ENCODE results near the gene TOPBP1. TPM values are rescaled to one million over a fixed set of nuclear protein-coding genes. Genes with fewer than 3 reads are reported as not detected.
"Not testable (repeated sequence)": the region's sequence is repeated elsewhere in the genome, so short reads cannot be mapped to it uniquely, and the experiment has no call there.

Gene TOPBP1
- total RNA-seq, 1 donor from 2014 or later, result 40.3 TPM

DNA sequence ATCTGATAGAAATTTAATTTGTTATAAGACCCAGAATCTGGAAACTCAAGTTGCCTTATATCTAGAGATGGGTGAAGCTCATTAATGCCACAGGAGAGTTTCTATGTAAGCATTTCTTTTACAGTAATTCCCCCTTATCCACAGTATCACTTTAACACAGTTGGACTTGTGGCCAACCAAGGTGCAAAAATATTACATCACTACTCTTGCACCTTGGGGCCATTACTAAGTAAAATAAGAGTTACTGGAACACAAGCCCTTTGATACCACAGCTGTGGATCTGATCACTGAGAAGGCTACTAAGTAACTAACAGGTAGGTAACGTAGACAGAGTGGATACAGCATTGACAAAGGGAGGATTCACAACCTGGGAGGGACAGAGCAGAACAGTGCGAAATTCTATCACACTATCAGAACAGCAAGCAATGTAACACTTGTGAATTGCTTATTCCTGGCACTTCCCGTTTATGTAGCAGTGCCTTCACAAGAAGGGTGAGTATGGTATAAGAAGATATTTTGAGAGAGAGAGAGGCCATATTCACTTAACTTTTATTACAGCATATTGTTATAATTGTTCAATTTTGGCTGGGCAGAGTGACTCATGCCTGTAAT, 33.9 kb upstream of the TOPBP1 start:
- H3K4me3 Mint-ChIP-seq, result no peak overlapping the region
- no peaks in the 10 kb centered on the region for H3K36me3 Mint-ChIP-seq
- H3K4me1 Mint-ChIP-seq, result no peaks in the 10 kb centered on the region
- H3K9me3 Mint-ChIP-seq, result no peaks in the 10 kb centered on the region
- no peak overlapping the region for H3K27ac Mint-ChIP-seq
- peaks cover 11% of the 10 kb centered on the region for H3K27me3 Mint-ChIP-seq (ENCODE audit: low read depth)
- DNase-seq (ENCODE audit: low spot score in 2 of 2, unreplicated experiment in 2 of 2), result no peak
- TF ChIP-seq, protein P1, sequence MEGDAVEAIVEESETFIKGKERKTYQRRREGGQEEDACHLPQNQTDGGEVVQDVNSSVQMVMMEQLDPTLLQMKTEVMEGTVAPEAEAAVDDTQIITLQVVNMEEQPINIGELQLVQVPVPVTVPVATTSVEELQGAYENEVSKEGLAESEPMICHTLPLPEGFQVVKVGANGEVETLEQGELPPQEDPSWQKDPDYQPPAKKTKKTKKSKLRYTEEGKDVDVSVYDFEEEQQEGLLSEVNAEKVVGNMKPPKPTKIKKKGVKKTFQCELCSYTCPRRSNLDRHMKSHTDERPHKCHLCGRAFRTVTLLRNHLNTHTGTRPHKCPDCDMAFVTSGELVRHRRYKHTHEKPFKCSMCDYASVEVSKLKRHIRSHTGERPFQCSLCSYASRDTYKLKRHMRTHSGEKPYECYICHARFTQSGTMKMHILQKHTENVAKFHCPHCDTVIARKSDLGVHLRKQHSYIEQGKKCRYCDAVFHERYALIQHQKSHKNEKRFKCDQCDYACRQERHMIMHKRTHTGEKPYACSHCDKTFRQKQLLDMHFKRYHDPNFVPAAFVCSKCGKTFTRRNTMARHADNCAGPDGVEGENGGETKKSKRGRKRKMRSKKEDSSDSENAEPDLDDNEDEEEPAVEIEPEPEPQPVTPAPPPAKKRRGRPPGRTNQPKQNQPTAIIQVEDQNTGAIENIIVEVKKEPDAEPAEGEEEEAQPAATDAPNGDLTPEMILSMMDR (IDR thresholded peaks at IDR 0.05; ENCODE audit: unreplicated experiment), result no peak

DNA sequence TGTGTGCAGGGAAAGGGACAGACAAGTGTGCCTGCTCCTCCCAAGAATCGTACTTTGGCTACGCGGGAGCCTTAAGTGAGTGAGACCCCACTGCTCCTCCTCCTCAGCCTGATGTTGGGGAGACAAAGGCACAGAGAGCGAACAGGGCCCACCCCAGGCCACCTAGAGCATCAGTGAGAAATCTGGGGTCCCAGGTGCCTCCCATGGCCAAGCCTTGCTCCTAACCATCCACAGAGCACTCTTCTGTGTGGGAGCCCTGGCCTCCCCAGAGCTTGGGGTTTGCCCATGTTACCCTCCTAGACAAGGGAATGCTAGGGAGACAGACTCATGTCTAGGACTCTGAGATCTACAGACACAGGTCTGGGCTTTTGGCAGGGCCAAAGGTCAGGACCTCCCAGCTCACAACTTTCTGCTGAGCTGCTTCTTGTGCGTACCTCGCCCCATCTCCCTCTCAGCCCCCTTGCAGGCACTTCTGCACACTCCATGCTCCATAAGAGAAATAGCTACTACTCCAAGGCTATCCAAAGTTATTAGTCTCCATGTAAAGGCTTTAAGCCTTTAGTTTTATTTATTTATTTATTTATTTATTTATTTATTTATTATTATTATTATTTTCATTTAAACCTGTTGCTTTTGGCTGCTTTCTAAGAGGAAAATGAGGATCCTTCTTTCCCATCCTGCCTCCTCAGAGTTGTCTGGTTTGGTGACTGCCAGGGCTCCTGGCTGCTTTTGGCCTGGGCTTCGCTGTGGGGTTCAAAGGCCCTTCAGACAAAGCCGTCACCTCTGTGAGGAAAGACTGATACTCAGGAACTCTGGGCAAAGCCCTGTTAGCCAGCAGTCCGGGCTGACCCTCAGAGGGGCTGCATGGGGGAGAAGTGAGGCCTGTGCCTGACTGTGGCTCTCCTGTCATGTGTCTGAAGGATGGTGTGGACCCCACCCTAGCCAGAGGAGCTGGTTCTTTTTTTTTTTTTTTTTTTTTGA, 32.8 kb upstream of the TOPBP1 start:
- no peak for DNase-seq (ENCODE audit: low spot score in 2 of 2, unreplicated experiment in 2 of 2)
- TF ChIP-seq, protein P1 (IDR thresholded peaks at IDR 0.05; ENCODE audit: unreplicated experiment), result no peak
- H3K9me3 Mint-ChIP-seq, result no peaks in the 10 kb centered on the region
- H3K27ac Mint-ChIP-seq, result no peak overlapping the region
- no peak overlapping the region for H3K4me3 Mint-ChIP-seq
- no peaks in the 10 kb centered on the region for H3K36me3 Mint-ChIP-seq
- H3K4me1 Mint-ChIP-seq, result no peaks in the 10 kb centered on the region
- peaks cover 11% of the 10 kb centered on the region for H3K27me3 Mint-ChIP-seq (ENCODE audit: low read depth)

DNA sequence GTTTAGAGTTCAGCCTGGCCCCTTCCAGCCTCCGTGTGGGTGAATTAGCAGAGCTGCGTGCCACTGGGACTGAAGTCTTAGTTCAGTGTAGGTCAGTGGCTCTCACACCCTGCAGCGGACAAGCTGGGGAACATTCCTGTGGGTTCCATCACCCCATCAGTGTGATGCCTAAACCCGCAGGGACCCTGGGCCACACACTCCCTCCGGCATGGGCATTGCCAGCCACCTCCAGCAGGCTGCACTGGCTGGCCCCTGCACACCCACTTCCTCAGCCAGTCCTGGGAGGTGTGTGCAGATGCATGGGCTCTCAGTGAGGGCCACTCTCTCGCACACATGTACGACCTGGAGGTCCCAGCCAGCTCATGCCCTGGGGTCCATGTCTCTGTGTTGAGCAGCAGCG, 32.1 kb upstream of the TOPBP1 start:
- Mint-ChIP-seq H3K36me3 (no peaks in the 10 kb centered on the region), H3K4me1 (no peaks in the 10 kb centered on the region), H3K4me3 (no peak overlapping the region), H3K27ac (no peak overlapping the region), H3K27me3 (ENCODE audit: low read depth) (peaks cover 11% of the 10 kb centered on the region), H3K9me3 (no peaks in the 10 kb centered on the region)
- DNase-seq (ENCODE audit: low spot score in 2 of 2, unreplicated experiment in 2 of 2), result no peak
- TF ChIP-seq, protein P1 (IDR thresholded peaks at IDR 0.05; ENCODE audit: unreplicated experiment), result no peak

DNA sequence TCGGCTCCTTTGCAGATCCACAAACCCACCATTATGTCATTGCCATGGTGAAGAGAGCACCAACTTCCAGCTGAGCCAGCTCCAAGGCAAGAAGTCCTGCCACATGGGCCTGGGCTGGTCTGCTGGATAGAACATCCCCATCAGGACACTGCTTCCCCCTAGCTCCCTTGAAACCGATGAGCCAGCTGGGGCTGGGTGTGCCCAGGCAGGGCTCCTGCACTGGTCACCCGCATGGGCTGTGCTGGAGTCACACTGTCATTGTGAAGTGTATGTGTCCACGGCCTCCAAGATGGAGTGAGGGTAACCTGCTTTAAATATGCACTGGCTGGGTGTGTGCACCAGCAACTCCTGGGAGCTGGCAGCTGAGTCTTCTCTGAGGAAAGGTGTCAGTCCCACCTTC, 31.0 kb upstream of the TOPBP1 start:
- no peaks in the 10 kb centered on the region for H3K9me3 Mint-ChIP-seq
- H3K4me1 Mint-ChIP-seq, result no peaks in the 10 kb centered on the region
- H3K36me3 Mint-ChIP-seq, result no peaks in the 10 kb centered on the region
- DNase-seq (ENCODE audit: low spot score in 2 of 2, unreplicated experiment in 2 of 2), result no peak
- no peak overlapping the region for H3K27ac Mint-ChIP-seq
- TF ChIP-seq, protein P1 (IDR thresholded peaks at IDR 0.05; ENCODE audit: unreplicated experiment), result no peak
- peaks cover 15% of the 10 kb centered on the region for H3K27me3 Mint-ChIP-seq (ENCODE audit: low read depth)
- H3K4me3 Mint-ChIP-seq, result no peak overlapping the region

DNA sequence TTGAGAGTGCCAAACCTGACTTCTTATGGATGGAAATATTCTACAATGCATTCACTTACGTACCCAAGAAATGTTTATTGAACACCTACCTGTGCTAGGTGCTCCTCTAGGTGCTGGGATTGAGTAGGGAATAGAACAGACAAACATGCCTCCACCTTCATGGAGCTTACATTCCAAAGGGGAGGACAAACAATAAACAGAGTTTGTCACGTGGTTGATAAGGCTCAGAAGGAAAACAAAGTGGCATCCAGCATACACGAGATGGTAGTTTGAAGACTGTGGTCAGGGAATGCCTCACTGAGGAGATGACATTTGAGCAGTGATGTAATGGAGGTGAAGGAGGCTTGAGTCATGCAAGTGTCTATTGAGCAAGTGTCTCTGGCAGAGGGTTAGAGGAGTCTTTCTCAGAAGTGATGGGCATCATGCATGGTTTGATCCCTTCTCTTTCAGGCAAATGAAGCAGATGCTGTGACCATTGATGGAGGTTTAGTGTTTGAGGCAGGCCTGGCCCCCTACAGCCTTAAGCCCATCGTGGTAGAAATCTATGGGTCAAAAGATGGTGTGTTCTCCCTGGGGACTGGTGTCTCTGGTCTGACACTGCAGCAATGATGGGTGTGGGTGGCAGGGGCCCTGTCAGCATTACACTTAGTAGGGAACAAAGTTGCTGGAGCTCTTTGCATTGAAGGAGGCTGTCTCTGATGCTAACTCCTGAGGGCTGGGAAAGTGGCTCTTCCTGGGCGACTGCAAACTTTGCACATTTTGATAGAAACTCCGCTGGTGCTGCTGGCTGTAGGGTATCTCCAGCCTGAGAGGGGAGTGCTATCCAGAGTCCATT, 29.7 kb upstream of the TOPBP1 start:
- no peak for DNase-seq (ENCODE audit: low spot score in 2 of 2, unreplicated experiment in 2 of 2)
- no peak overlapping the region for H3K27ac Mint-ChIP-seq
- peaks cover 19% of the 10 kb centered on the region for H3K27me3 Mint-ChIP-seq (ENCODE audit: low read depth)
- H3K4me3 Mint-ChIP-seq, result no peak overlapping the region
- no peaks in the 10 kb centered on the region for H3K36me3 Mint-ChIP-seq
- no peaks in the 10 kb centered on the region for H3K4me1 Mint-ChIP-seq
- H3K9me3 Mint-ChIP-seq, result no peaks in the 10 kb centered on the region
- TF ChIP-seq, protein P1 (IDR thresholded peaks at IDR 0.05; ENCODE audit: unreplicated experiment), result no peak

DNA sequence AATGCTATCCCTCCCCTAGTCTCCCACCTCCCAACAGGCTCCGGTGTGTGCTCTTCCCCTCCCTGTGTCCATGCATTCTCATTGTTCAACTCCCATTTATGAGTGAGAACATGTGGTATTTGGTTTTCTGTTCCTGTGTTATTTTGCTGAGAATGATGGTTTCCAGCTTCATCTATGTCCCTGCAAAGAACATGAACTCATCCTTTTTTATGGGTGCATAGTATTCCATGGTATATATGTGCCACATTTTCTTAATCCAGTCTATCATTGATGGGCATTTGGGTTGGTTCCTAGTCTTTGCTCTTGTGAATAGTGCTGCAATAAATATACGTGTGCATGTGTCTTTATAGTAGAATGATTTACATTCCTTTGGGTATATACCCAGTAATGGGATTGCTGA, 16.3 kb upstream of the TOPBP1 start:
- H3K4me1 Mint-ChIP-seq; DNase-seq (ENCODE audit: low spot score in 2 of 2, unreplicated experiment in 2 of 2); H3K27ac Mint-ChIP-seq; H3K36me3 Mint-ChIP-seq; H3K4me3 Mint-ChIP-seq: not testable (repeated sequence)
- peaks cover 66% of the 10 kb centered on the region for H3K27me3 Mint-ChIP-seq (ENCODE audit: low read depth)
- peaks cover 11% of the 10 kb centered on the region for H3K9me3 Mint-ChIP-seq
